ENCODE measurements around the gene SCAP. TPM values are rescaled to one million over a fixed set of nuclear protein-coding genes. Genes with fewer than 3 reads are reported as not detected.
A peak's percentile ranks its signal among the peaks of the same experiment; 100 is the strongest.

SCAP gene
- total RNA-seq, 4 donors from 2014 or later: 68.7 to 108 (median 79.5) TPM

GRCh38 chr3:47424434-47425382 lies 51.0 kb downstream of the SCAP start:
- H3K4me3 ChIP-seq: no peak overlapping the region
- intact Hi-C loops (cut with DNase I): no loop called here
- no peaks in the 10 kb centered on the region for H3K27me3 ChIP-seq
- H3K4me1 ChIP-seq: peaks cover 12 to 26% (median 12%) of the 10 kb centered on the region in 3 donors
- H3K9me3 ChIP-seq: no peaks in the 10 kb centered on the region
- H3K27ac ChIP-seq: no peak overlapping the region
- WGBS, 2 donors: 79 to 85% methylated on average over 14 to 15 of the region's 15 CpGs
- no peak for DNase-seq
- TF ChIP-seq POLR2A (IDR thresholded peaks at IDR 0.05): no peak
- TF ChIP-seq CTCF (IDR thresholded peaks at IDR 0.05): no peak
- peaks cover 20 to 95% (median 42%) of the 10 kb centered on the region in 3 donors for H3K36me3 ChIP-seq

- no peaks in the 10 kb centered on the region for H3K27me3 ChIP-seq
- no peak overlapping the region for H3K4me3 ChIP-seq
- intact Hi-C loops (cut with DNase I): no loop called here
- no peak for DNase-seq
- TF ChIP-seq POLR2A (IDR thresholded peaks at IDR 0.05) (no peak), CTCF (IDR thresholded peaks at IDR 0.05) (no peak)
- no peak overlapping the region for H3K27ac ChIP-seq
- no peaks in the 10 kb centered on the region for H3K9me3 ChIP-seq
- H3K36me3 ChIP-seq: peaks cover 31 to 95% (median 51%) of the 10 kb centered on the region in 3 donors
- H3K4me1 ChIP-seq: peaks cover 12 to 19% (median 12%) of the 10 kb centered on the region in 3 donors
- WGBS, 2 donors: 85 to 100% methylated on average over 2 to 7 of the region's 8 CpGs
Observed at GRCh38 chr3:47423548-47424145, 52.1 kb downstream of the SCAP start.

GRCh38 chr3:47422743-47423142 lies 53.0 kb downstream of the SCAP start:
- WGBS, 2 donors: 89 to 90% methylated on average over 9 of the region's 9 CpGs
- intact Hi-C loops (cut with DNase I): no loop called here
- Histone ChIP-seq H3K9me3 (no peaks in the 10 kb centered on the region), H3K27ac (no peak overlapping the region), H3K4me1 (peaks cover 12 to 19% (median 12%) of the 10 kb centered on the region in 3 donors), H3K36me3 (peaks cover 34 to 95% (median 51%) of the 10 kb centered on the region in 3 donors), H3K27me3 (no peaks in the 10 kb centered on the region), H3K4me3 (no peak overlapping the region)
- DNase-seq: no peak
- TF ChIP-seq CTCF (IDR thresholded peaks at IDR 0.05): no peak

GRCh38 chr3:47421741-47422649 lies 53.7 kb downstream of the SCAP start:
- H3K4me1 ChIP-seq: peaks cover 12 to 19% (median 12%) of the 10 kb centered on the region in 3 donors
- H3K27me3 ChIP-seq: no peaks in the 10 kb centered on the region
- H3K4me3 ChIP-seq: no peak overlapping the region
- peaks cover 33 to 94% (median 49%) of the 10 kb centered on the region in 3 donors for H3K36me3 ChIP-seq
- TF ChIP-seq POLR2A (IDR thresholded peaks at IDR 0.05): no peak
- TF ChIP-seq CTCF (IDR thresholded peaks at IDR 0.05): peak in 3 of 6 experiments; percentile 9 to 49 (median 9)
- intact Hi-C loops (cut with DNase I): loop anchor here (2.0 kb wide), 1 partner anchor 51 kb away; no protein-coding TSS in a partner anchor
- WGBS, 2 donors: 64 to 75% methylated on average over 2 to 4 of the region's 13 CpGs
- peak overlapping the region; percentile 65 to 80 (median 76) for H3K27ac ChIP-seq
- H3K9me3 ChIP-seq: no peaks in the 10 kb centered on the region
- DNase-seq: no peak
